Ovary (tissue), 3 donors: ENCODE data around the gene SLC12A3.

Experiments
- EP300 ChIP-seq: sonication (generic); formaldehyde crosslinking; IDR thresholded peaks from one replicate; pipeline ENCODE4 v1.6.1; 2017; ENCODE audit warnings: antibody characterized with exemption
- POLR2A ChIP-seq: fragments of 450-650 bp; IDR thresholded peaks from one replicate; pipeline ENCODE4 v1.6.1; 2017; ENCODE audit warnings: antibody characterized with exemption, mild to moderate bottlenecking, moderate library complexity
- TF ChIP-seq, protein P1 (sequence below), 3 donors: fragments of 450-650 bp in 2 of 3; fragments of 200-600 bp in 1 of 3; IDR thresholded peaks; one replicate each; pipeline versions ENCODE4 v1.5.1 to v1.8.0; 2016 to 2022; ENCODE audit warnings: antibody characterized with exemption in 3 of 3, mild to moderate bottlenecking in 1 of 3
- donor health status: DM: no; HTN: no; CAD: no.

DNA sequence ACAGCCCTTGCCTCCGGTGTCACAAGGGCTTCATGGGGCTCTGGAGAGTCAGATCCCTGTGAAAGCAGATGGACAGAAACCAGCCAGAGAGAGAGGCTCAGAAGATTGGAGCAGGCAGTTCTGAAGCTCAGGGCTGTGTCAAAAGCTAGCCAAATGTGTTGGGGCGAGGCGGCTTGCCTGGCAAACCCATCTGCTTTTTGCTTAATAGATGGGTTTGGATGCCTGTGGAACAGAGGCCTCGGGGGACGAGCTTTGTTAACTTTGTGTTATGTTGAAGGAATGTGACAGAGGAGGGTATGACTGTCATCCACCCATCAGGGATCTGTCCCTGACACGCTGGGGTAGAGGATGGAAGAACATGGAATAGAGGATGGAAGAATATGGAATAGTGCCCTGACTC is 21.0 kb upstream of the SLC12A3 start:
- TF ChIP-seq EP300 (no peak), POLR2A (no peak)
- TF ChIP-seq, protein P1, sequence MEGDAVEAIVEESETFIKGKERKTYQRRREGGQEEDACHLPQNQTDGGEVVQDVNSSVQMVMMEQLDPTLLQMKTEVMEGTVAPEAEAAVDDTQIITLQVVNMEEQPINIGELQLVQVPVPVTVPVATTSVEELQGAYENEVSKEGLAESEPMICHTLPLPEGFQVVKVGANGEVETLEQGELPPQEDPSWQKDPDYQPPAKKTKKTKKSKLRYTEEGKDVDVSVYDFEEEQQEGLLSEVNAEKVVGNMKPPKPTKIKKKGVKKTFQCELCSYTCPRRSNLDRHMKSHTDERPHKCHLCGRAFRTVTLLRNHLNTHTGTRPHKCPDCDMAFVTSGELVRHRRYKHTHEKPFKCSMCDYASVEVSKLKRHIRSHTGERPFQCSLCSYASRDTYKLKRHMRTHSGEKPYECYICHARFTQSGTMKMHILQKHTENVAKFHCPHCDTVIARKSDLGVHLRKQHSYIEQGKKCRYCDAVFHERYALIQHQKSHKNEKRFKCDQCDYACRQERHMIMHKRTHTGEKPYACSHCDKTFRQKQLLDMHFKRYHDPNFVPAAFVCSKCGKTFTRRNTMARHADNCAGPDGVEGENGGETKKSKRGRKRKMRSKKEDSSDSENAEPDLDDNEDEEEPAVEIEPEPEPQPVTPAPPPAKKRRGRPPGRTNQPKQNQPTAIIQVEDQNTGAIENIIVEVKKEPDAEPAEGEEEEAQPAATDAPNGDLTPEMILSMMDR (IDR thresholded peaks at IDR 0.05), result no peak
